Activated CD4-positive, CD25-positive, alpha-beta regulatory T cell (primary cell): ENCODE results near the gene AQP12A.

Experiments
- DNase-seq, 4 experiments: peaks; one replicate each; lab custom pipeline; 2025; lab: John Stamatoyannopoulos, UW

AQP12A gene

DNA sequence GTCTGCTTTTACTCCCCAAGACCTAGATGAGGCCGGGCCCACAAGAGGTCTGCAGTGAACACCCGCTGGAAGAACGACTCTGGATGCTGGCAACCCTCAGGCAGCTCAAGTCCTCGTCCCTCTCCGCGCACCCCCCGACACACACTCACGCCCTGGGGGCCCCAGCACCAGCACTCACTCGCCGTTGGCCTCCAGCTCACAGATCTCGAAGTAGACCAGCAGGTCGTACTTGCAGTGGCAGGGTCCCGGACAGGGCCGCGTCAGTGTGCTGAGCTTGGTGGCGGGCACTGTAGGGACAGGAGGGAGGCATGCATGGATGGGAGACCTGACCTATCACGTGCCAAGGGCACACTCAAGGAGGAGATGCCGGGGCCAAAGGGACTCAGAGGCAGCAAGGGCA, 49.4 kb downstream of the AQP12A start:
- no peak for DNase-seq

GRCh38 chr2:240742602-240743095, 51.0 kb downstream of the AQP12A start:
- DNase-seq: no peak

GRCh38 chr2:240745456-240745855, 53.8 kb downstream of the AQP12A start:
- DNase-seq: no peak

- DNase-seq: no peak
Observed at GRCh38 chr2:240745962-240746361, 54.3 kb downstream of the AQP12A start.

DNA sequence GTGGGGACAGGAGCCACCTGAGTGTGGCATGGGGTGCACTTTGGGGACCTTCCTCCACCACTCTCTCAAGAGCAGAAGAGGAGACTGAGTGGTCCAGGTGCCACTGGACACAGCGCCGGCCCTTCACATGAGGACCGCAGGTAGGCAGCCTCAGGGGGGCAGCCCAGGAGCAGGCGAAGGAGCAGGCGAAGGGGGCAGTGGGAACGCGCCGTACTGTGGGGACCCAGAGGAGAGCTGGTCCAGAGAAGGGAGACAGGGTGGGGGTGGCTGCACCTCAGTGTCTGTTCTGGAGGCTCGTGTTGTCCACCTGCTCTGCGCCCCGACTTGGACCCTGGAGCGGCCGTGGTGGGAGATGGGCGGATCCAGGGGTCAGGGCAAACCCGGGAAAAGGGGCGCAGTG, 55.0 kb downstream of the AQP12A start:
- DNase-seq: no peak

DNA sequence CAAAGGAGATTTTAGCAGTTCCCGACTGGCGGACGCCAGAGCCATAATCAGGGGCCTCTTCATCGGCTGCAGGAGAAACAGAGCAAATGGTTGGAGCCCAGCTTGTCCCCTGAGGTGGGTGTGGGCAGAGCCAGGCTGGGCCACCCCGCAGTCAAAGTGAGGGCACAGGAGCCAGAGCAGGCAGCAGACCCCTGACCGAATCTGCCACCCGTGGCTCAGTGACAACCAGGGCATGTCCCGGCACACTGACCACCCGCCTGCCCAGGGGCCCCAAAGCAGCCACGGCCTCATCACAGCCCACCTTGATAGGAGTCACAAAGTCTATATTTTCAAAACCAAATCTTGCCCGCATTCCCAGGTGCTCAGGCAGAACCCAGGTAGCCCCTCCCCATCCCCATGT, 55.6 kb downstream of the AQP12A start:
- DNase-seq: no peak
